ENCODE data around the gene RBM27. TPM values are rescaled to one million over a fixed set of nuclear protein-coding genes. Genes with fewer than 3 reads are reported as not detected.
"Not testable (repeated sequence)": the region's sequence is repeated elsewhere in the genome, so short reads cannot be mapped to it uniquely, and the experiment has no call there.

The RBM27 gene
- total RNA-seq, 2 experiments from 2014 or later = 19.4 to 26.4 TPM

- Histone ChIP-seq H3K36me3 (ENCODE audit: insufficient read depth, low read length) (peaks cover 94% of the 10 kb centered on the region), H4K20me1 (ENCODE audit: insufficient read depth, low read length) (no peaks in the 10 kb centered on the region), H3K4me3 (ENCODE audit: low read depth, low read length, poor library complexity, severe bottlenecking) (no peak overlapping the region), H3K4me2 (ENCODE audit: low read length) (no peak overlapping the region), H3K4me1 (ENCODE audit: insufficient read depth, low read length, poor library complexity, severe bottlenecking) (peaks cover 16% of the 10 kb centered on the region), H3K79me2 (ENCODE audit: insufficient read depth, low read depth, low read length) (peaks cover 37% of the 10 kb centered on the region; the same call in 1 of the 2 replicates), H2AFZ (ENCODE audit: low read length) (no peak overlapping the region), H3K27ac (ENCODE audit: low read depth, low read length, poor library complexity, severe bottlenecking) (no peak overlapping the region), H3K9me3 (ENCODE audit: low read length) (no peaks in the 10 kb centered on the region), H3K9me2 (ENCODE audit: insufficient read depth, low read length) (no peaks in the 10 kb centered on the region)
- POLR2A ChIA-PET = interaction anchor here (1.2 kb wide), 1 partner anchor 21 kb away, joined by 3 read pairs; no protein-coding TSS in a partner anchor
- DNase-seq (ENCODE audit: low spot score) = no peak
- TF ChIP-seq, protein P1, sequence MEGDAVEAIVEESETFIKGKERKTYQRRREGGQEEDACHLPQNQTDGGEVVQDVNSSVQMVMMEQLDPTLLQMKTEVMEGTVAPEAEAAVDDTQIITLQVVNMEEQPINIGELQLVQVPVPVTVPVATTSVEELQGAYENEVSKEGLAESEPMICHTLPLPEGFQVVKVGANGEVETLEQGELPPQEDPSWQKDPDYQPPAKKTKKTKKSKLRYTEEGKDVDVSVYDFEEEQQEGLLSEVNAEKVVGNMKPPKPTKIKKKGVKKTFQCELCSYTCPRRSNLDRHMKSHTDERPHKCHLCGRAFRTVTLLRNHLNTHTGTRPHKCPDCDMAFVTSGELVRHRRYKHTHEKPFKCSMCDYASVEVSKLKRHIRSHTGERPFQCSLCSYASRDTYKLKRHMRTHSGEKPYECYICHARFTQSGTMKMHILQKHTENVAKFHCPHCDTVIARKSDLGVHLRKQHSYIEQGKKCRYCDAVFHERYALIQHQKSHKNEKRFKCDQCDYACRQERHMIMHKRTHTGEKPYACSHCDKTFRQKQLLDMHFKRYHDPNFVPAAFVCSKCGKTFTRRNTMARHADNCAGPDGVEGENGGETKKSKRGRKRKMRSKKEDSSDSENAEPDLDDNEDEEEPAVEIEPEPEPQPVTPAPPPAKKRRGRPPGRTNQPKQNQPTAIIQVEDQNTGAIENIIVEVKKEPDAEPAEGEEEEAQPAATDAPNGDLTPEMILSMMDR (conservative IDR thresholded peaks at IDR 0.05; ENCODE audit: low read length) = no peak
- TF ChIP-seq EZH2phosphoT487 (IDR thresholded peaks at IDR 0.05; ENCODE audit: borderline replicate concordance, low read depth, low read length) = no peak
- BruUV-seq (replicated peaks) = no TSS peak
- CTCF ChIA-PET (ENCODE audit: unreplicated experiment) = no interaction called here
- intact Hi-C loops (cut with micrococcal nuclease; ENCODE audit: unreplicated experiment) = no loop called here
Observed at GRCh38 chr5:146169076-146169475, 34.3 kb upstream of the RBM27 start.

- CTCF ChIA-PET (ENCODE audit: unreplicated experiment); H4K20me1 ChIP-seq (ENCODE audit: insufficient read depth, low read length); H3K9me3 ChIP-seq (ENCODE audit: low read length); BruUV-seq (replicated peaks); H3K9me2 ChIP-seq (ENCODE audit: insufficient read depth, low read length); H2AFZ ChIP-seq (ENCODE audit: low read length); intact Hi-C loops (cut with micrococcal nuclease; ENCODE audit: unreplicated experiment): not testable (repeated sequence)
- DNase-seq (ENCODE audit: low spot score) = peak; percentile 27
- Histone ChIP-seq H3K79me2 (ENCODE audit: insufficient read depth, low read depth, low read length) (peaks cover 56% of the 10 kb centered on the region), H3K36me3 (ENCODE audit: insufficient read depth, low read length) (peaks cover 88% of the 10 kb centered on the region), H3K4me2 (ENCODE audit: low read length) (peak overlapping the region; percentile 43), H3K4me3 (ENCODE audit: low read depth, low read length, poor library complexity, severe bottlenecking) (peak overlapping the region; percentile 35), H3K4me1 (ENCODE audit: insufficient read depth, low read length, poor library complexity, severe bottlenecking) (peaks cover 31% of the 10 kb centered on the region), H3K27ac (ENCODE audit: low read depth, low read length, poor library complexity, severe bottlenecking) (peak overlapping the region; percentile 91)
- POLR2A ChIA-PET = interaction anchor here (0.6 to 3.1 kb wide), 18 partner anchors 11 to 289 kb away, joined by 3 to 18 read pairs (median 5); partner anchors contain the start of gene RBM27
Observed at GRCh38 chr5:146173049-146173448, 30.4 kb upstream of the RBM27 start.

GRCh38 chr5:146173597-146173996 is 29.8 kb upstream of the RBM27 start:
- TSS peak; percentile 19 for BruUV-seq (replicated peaks)
- TF ChIP-seq, protein P1 (conservative IDR thresholded peaks at IDR 0.05; ENCODE audit: low read length) = no peak; the same call in 1 of the 2 replicates
- TF ChIP-seq EZH2phosphoT487 (IDR thresholded peaks at IDR 0.05; ENCODE audit: borderline replicate concordance, low read depth, low read length) = no peak
- H3K27ac ChIP-seq (ENCODE audit: low read depth, low read length, poor library complexity, severe bottlenecking) = peak overlapping the region; percentile 91
- ChIA-PET CTCF (ENCODE audit: unreplicated experiment) (interaction anchor here (1.0 kb wide), 1 partner anchor 274 kb away, joined by 3 read pairs; the partner anchor contains the start of gene TCERG1), POLR2A (interaction anchor here (0.6 to 3.1 kb wide), 23 partner anchors 9 to 288 kb away, joined by 3 to 18 read pairs (median 5); partner anchors contain the start of gene RBM27)
- H3K9me2 ChIP-seq (ENCODE audit: insufficient read depth, low read length) = no peaks in the 10 kb centered on the region
- DNase-seq (ENCODE audit: low spot score) = peak; percentile 73
- H3K9me3 ChIP-seq (ENCODE audit: low read length) = no peaks in the 10 kb centered on the region
- H3K36me3 ChIP-seq (ENCODE audit: insufficient read depth, low read length) = peaks cover 88% of the 10 kb centered on the region
- no peak overlapping the region for H2AFZ ChIP-seq (ENCODE audit: low read length)
- peaks cover 62% of the 10 kb centered on the region for H3K79me2 ChIP-seq (ENCODE audit: insufficient read depth, low read depth, low read length)
- intact Hi-C loops (cut with micrococcal nuclease; ENCODE audit: unreplicated experiment) = no loop called here
- no peaks in the 10 kb centered on the region for H4K20me1 ChIP-seq (ENCODE audit: insufficient read depth, low read length)
- H3K4me3 ChIP-seq (ENCODE audit: low read depth, low read length, poor library complexity, severe bottlenecking) = peak overlapping the region; percentile 35
- peak overlapping the region; percentile 43 for H3K4me2 ChIP-seq (ENCODE audit: low read length)
- peaks cover 31% of the 10 kb centered on the region for H3K4me1 ChIP-seq (ENCODE audit: insufficient read depth, low read length, poor library complexity, severe bottlenecking)
